Stimulated activated naive CD4-positive, alpha-beta T cell (primary cell): Measurements from ENCODE around the gene FKBP6.
"Not testable (repeated sequence)": the region's sequence is repeated elsewhere in the genome, so short reads cannot be mapped to it uniquely, and the experiment has no call there.

Experiments used
- DNase-seq, 6 experiments: peaks; one replicate each; lab custom pipeline; 2025; lab: John Stamatoyannopoulos, UW

The FKBP6 gene

DNA sequence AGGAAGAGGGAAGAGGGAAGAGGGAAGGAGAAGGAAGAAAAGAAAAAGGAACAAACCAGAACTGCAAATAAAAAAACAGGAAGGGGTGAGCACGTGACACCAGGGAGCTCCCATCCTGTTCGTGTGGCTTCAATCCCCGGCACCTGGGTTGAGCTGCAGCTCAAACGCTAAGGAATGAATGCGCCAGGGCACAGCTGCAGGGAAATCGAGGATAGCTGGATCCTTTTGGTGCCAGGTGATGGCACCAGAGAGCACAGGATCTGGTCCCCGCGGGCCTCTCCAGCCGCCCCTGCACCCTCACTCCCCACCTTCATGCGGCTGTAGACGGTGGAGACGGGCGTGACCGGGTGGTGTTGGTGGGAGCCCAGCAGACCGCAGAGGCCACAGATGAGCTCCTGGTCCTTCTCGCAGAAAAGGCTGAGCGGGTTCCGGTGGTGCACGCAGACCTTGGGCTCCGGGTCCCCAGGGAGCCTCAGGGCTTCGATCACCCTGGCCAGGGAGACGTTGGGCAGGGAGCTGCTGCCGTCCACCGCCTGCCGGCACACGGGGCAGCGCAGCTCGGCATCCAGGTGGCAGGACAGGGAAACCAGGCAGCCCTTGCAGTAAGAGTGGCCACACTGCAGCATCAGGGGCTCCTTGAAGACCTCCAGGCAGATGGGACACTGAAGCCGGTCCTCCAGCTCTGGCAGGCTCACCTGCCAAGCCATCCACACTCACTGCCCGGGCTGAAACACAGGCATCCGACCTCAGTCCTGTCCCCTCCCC, 3.7 kb upstream of the FKBP6 start:
- DNase-seq = peak; percentile 3 to 55 (median 23)

- not testable (repeated sequence) for DNase-seq
Measured at GRCh38 chr7:73325424-73325823, 2.5 kb upstream of the FKBP6 start.

- DNase-seq = not testable (repeated sequence)
Measured at GRCh38 chr7:73327449-73327848, 512 bp upstream of the FKBP6 start.

GRCh38 chr7:73328696-73329095, 735 bp downstream of the FKBP6 start:
- no peak for DNase-seq

GRCh38 chr7:73329861-73330581, 2.1 kb downstream of the FKBP6 start:
- no peak for DNase-seq

DNA sequence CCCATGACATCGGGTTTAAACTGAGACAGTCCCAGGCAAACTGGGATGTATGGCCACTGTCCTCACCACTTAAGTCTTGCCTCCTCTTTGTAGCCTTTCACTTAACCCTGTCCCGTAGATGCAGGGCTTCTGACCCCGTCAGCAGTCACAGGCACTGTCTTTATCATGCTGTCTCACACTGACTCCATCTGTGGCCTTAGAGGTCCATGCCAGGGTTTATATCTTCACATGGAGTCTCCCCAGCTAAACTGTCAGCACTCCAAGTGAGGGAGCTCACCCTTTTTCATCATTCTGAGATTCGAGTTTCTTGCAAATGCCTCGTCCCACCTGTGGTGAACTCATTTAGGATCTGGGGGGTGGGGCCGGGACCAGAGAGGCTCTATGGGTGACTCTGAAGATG, 2.8 kb downstream of the FKBP6 start:
- no peak for DNase-seq

DNA sequence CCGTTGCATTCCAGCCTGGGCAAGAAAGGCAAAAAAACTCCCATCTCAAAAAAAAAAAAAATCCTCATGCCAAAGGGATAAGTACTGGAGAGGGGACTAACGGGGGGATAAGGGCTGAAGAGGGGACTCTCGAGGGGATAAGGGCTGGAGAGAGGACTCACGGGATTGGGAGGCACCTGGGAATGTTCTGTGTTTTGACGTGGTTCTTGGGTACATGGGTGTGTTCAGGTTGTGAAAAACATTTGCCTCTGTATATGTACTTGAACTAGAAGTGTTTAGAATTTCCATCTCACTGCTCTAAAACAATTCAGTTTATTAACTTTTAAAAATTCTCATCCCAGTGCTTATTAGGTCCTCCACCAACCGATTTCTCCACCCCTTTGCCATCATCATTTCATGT, 4.5 kb downstream of the FKBP6 start:
- DNase-seq = no peak

- DNase-seq = no peak
Measured at GRCh38 chr7:73338321-73338720, 10.4 kb downstream of the FKBP6 start.

GRCh38 chr7:73340514-73340913, 12.6 kb downstream of the FKBP6 start:
- DNase-seq = no peak

- DNase-seq = no peak
Measured at GRCh38 chr7:73341877-73342276, 13.9 kb downstream of the FKBP6 start.

GRCh38 chr7:73342645-73343044, 14.7 kb downstream of the FKBP6 start:
- no peak for DNase-seq

DNA sequence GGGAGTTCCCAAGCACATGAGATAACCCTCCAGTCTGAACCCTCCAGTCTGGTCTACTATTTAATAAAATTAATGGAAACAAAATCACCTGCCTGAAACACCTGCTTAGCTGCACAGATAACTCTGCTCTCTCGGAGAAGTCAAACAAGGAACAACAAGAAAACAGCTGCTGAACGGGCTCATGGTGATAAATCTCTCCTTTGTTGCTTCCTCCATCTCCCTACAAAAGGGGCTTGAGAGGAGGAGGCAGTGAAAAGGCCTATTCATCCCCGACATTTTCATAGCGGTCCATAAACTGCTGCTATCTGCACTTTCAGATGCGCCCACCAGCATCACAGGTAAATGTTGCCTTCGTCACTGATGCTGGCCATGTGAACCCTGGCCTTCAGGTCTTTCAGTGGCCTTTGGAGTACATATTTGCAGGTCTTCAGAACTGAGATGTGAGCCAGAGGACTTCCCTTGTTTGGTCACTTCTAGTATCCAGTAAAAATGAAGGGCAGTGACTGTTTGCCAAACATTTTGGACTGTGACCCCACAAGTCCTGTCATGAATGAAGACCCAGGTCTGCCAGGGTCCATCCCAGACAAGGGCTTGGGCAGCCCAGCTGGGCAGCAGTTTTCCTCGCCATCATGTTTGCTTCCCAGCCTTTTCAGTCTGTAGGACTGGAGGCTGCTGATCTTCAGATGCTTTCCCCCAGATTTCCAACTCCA, 15.9 kb downstream of the FKBP6 start:
- no peak for DNase-seq

- no peak for DNase-seq
Measured at GRCh38 chr7:73345538-73345937, 17.6 kb downstream of the FKBP6 start.

GRCh38 chr7:73345951-73346350, 18.0 kb downstream of the FKBP6 start:
- no peak for DNase-seq

DNA sequence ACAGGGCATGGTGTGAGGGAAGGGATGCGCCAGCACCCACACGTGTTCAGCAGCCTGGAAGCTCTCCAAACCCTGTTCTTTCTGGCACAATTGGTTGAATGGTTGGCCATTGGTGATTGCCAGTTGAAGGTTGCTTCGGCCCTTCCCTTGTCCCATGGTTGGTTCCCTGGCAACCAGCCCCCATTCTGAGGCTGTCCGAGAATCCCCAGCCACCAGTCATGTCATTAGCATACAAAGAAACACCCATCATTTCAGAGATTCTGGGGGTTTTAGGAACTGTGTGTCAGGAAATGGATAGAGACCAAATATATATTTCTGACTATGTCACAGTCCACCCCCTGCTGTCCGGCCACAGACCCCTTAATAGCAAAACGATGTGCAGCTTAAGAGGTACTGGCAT, 21.8 kb downstream of the FKBP6 start:
- DNase-seq = no peak

GRCh38 chr7:73350306-73351068, 22.5 kb downstream of the FKBP6 start:
- no peak for DNase-seq

DNA sequence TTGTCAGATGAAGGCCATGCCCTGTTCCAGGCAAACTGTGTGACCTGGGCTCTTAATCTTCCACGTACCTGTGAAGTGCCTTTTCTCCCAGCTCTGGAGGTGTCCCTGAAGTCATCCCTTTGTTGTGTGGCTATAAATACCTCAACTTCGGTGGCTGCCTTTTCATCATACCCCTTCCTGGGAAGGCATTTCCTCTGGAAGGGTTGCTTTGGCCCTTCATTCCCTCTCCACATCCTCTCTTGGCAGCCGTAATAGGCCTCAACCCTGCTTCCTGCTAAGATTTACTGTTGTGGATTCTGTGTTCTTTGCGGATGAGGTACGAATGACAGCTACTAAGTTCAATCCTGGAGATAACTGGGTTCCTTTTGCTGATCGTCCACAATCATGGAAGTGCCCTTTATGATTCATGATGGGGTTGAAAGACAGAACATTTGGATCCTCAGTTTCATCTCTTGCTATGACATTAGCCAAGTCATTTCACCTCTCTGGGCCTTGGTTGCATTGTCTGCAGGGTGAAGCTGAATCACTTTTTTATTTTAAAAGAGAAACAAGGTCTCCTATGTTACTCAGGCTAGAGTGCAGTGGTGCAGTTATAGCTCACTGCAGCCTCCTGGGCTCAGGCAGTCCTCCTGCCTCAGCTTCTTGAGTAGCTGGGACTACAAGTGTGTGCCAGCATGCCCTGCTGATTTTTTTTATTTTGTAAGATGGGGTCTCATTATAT, 23.6 kb downstream of the FKBP6 start:
- no peak for DNase-seq

DNA sequence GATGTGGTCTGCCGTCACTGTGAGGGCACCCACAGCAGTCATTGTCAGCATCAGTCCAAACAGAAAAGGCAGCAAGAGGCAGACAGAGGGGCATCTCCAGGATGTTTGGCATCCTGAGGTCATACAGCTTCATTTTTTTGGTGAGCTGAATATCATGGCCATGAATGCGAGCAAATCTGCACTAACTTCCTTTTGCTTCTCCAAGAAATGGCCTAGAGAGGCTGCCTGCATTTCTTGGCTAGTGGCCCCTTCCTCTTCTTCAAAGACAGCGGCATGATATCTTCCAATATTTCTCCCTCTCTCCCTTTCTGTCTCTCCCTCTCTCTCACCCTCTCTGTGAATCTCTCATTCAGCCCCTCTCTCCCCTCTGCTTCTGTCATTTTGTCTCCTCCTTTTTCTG, 24.8 kb downstream of the FKBP6 start:
- no peak for DNase-seq

DNA sequence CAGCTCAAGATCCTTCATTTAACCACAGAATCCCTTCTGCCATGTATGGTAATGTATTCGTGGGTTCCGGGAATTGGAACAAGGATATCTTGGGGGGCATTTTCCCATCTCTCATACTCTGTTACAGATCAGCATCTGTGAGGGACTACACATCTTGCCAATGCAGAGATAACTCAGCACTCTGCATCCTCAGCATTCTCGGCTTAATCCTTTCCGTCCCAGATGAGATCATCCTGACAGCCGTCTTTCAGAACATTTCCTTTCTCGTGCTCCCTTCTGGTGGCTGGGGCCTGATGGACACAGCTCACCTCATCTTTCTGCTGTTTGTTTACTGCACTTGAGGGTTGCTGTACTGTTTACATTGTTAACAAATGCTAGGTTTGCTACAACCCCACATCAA, 25.3 kb downstream of the FKBP6 start:
- DNase-seq = no peak

GRCh38 chr7:73354196-73354595, 26.2 kb downstream of the FKBP6 start:
- DNase-seq = no peak

DNA sequence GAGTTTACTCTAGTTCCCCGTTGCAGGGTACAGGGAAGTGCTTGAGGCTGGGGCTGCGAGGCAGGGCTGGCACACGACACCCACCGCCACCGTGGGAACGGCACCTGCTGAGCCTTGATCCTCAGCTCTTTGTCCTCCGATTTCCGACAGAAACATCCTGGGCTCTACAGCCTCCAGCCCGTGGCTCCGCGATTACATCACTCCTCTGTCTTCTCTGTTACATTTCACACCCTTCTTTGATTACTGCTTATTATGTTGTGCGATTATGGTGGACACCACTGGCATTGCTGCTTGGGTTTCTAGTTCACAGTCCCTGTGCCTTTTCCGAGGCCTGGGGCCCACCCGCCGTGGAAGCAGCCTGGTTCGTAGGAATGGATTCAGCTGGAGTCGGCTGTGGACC, 26.9 kb downstream of the FKBP6 start:
- no peak for DNase-seq

DNA sequence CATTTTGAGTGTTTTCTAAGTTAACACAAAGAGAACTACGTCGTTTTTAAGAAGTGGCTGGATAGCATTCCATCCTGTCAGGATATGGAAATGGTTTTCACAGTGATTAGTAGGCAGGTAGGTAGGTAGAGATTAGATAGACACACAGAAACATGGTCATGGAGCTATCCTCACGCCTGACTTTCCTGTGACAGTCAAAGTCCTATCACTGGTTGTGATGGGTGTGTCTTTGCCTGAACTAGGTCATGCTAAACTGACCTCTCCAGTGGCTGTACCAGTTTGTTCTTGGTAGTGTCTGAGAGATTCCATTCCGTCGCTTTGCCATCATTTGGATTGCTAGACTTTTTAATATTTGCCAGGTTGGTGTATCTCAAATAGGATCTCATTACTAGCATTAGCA, 28.2 kb downstream of the FKBP6 start:
- DNase-seq = no peak
